HG03175 (cell line): ENCODE data around the gene SRD5A2.
"Not testable (repeated sequence)": the region's sequence is repeated elsewhere in the genome, so short reads cannot be mapped to it uniquely, and the experiment has no call there.

ENCODE experiments used
- ATAC-seq: cut with Tn5 transposase; IDR thresholded peaks from one replicate; pipeline ENCODE4 v1.9.1; 2021; ENCODE audit warnings: mild to moderate bottlenecking, moderate library complexity; ENCODE audit not compliant: unreplicated experiment

Gene SRD5A2

GRCh38 chr2:31534636-31535035, 46.1 kb downstream of the SRD5A2 start:
- ATAC-seq, result no peak

- ATAC-seq, result no peak
These were observed 47.7 kb downstream of the SRD5A2 start for GRCh38 chr2:31533036-31533435.

- ATAC-seq, result no peak
These were observed 49.6 kb downstream of the SRD5A2 start for GRCh38 chr2:31531101-31531500.

GRCh38 chr2:31529256-31529655, 51.5 kb downstream of the SRD5A2 start:
- ATAC-seq, result no peak

GRCh38 chr2:31528823-31529222, 51.9 kb downstream of the SRD5A2 start:
- no peak for ATAC-seq

- no peak for ATAC-seq
These were observed 53.6 kb downstream of the SRD5A2 start for GRCh38 chr2:31526946-31527732.

GRCh38 chr2:31525876-31526275, 54.9 kb downstream of the SRD5A2 start:
- no peak for ATAC-seq

- ATAC-seq, result no peak
These were observed 56.1 kb downstream of the SRD5A2 start for GRCh38 chr2:31524592-31524991.

- peak; percentile 51 for ATAC-seq
These were observed 56.8 kb downstream of the SRD5A2 start for GRCh38 chr2:31523871-31524492.

GRCh38 chr2:31522786-31523185, 58.0 kb downstream of the SRD5A2 start:
- ATAC-seq, result no peak

GRCh38 chr2:31517442-31518203, 63.1 kb downstream of the SRD5A2 start:
- no peak for ATAC-seq

- no peak for ATAC-seq
These were observed 65.2 kb downstream of the SRD5A2 start for GRCh38 chr2:31515586-31515985.

- ATAC-seq, result no peak
These were observed 67.2 kb downstream of the SRD5A2 start for GRCh38 chr2:31513553-31513952.

- ATAC-seq, result no peak
These were observed 69.4 kb downstream of the SRD5A2 start for GRCh38 chr2:31511376-31511775.

GRCh38 chr2:31505111-31505510, 75.6 kb downstream of the SRD5A2 start:
- ATAC-seq, result no peak

GRCh38 chr2:31504311-31504710, 76.4 kb downstream of the SRD5A2 start:
- no peak for ATAC-seq

GRCh38 chr2:31496451-31496874, 84.3 kb downstream of the SRD5A2 start:
- ATAC-seq, result not testable (repeated sequence)

- ATAC-seq, result not testable (repeated sequence)
These were observed 91.4 kb downstream of the SRD5A2 start for GRCh38 chr2:31489339-31489738.

GRCh38 chr2:31483246-31483645, 97.5 kb downstream of the SRD5A2 start:
- no peak for ATAC-seq

- ATAC-seq, result no peak
These were observed 104.1 kb downstream of the SRD5A2 start for GRCh38 chr2:31476511-31477180.

- no peak for ATAC-seq
These were observed 105.0 kb downstream of the SRD5A2 start for GRCh38 chr2:31475692-31476091.
